ENCODE measurements around the gene PARK7.

- TF ChIP-seq EZH2 (IDR thresholded peaks at IDR 0.05; ENCODE audit: borderline replicate concordance, low read depth, low read length, poor library complexity, severe bottlenecking) = no peak
- TF ChIP-seq, protein P1, sequence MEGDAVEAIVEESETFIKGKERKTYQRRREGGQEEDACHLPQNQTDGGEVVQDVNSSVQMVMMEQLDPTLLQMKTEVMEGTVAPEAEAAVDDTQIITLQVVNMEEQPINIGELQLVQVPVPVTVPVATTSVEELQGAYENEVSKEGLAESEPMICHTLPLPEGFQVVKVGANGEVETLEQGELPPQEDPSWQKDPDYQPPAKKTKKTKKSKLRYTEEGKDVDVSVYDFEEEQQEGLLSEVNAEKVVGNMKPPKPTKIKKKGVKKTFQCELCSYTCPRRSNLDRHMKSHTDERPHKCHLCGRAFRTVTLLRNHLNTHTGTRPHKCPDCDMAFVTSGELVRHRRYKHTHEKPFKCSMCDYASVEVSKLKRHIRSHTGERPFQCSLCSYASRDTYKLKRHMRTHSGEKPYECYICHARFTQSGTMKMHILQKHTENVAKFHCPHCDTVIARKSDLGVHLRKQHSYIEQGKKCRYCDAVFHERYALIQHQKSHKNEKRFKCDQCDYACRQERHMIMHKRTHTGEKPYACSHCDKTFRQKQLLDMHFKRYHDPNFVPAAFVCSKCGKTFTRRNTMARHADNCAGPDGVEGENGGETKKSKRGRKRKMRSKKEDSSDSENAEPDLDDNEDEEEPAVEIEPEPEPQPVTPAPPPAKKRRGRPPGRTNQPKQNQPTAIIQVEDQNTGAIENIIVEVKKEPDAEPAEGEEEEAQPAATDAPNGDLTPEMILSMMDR (conservative IDR thresholded peaks at IDR 0.05; ENCODE audit: low read depth, low read length) = no peak
Observed at GRCh38 chr1:7962014-7962335, 464 bp downstream of the PARK7 start.
